ENCODE measurements around the gene CCDC24. TPM values are rescaled to one million over a fixed set of nuclear protein-coding genes. Genes with fewer than 3 reads are reported as not detected.

CCDC24 gene
- total RNA-seq, 3 donors from 2014 or later (not counting 1 experiment from before 2014, with no cell fraction given): 3.8 to 5.2 (median 3.9) TPM

DNA sequence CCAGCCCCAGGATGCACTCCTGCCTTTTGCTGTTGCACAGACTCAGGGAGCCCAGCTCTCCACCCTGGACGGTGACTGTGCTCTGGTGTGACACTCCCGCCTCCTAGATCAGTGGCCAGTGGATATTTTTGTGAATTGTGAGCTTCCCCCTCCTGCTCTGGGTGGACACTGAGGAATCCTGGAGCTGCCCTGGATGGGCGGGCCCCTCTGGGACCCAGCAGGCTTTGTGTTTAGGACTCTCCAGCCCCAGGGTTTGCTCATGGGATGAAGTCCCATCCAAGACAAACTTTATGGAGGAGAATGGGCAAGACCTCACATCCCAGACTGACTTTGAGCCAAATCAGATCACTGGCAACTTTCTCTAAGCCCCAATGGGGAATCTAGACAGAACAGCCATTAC, 23.8 kb downstream of the CCDC24 start:
- H3K27ac ChIP-seq (ENCODE audit: low read length): no peak overlapping the region
- H3K9me3 ChIP-seq (ENCODE audit: control insufficient read depth, insufficient read depth, low read length): no peaks in the 10 kb centered on the region
- WGBS (ENCODE audit: insufficient coverage): 96% methylated on average over 3 of the region's 3 CpGs
- no peak for ATAC-seq
- H3K27ac Mint-ChIP-seq: no peak overlapping the region
- no peaks in the 10 kb centered on the region for H3K27me3 ChIP-seq (ENCODE audit: control insufficient read depth, insufficient read depth, low read length)
- H3K36me3 Mint-ChIP-seq: no peaks in the 10 kb centered on the region
- DNase-seq: no peak
- TF ChIP-seq, protein P1, sequence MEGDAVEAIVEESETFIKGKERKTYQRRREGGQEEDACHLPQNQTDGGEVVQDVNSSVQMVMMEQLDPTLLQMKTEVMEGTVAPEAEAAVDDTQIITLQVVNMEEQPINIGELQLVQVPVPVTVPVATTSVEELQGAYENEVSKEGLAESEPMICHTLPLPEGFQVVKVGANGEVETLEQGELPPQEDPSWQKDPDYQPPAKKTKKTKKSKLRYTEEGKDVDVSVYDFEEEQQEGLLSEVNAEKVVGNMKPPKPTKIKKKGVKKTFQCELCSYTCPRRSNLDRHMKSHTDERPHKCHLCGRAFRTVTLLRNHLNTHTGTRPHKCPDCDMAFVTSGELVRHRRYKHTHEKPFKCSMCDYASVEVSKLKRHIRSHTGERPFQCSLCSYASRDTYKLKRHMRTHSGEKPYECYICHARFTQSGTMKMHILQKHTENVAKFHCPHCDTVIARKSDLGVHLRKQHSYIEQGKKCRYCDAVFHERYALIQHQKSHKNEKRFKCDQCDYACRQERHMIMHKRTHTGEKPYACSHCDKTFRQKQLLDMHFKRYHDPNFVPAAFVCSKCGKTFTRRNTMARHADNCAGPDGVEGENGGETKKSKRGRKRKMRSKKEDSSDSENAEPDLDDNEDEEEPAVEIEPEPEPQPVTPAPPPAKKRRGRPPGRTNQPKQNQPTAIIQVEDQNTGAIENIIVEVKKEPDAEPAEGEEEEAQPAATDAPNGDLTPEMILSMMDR (IDR thresholded peaks at IDR 0.05): no peak
- H3K4me3 ChIP-seq (ENCODE audit: low read length): no peak overlapping the region
- peaks cover 0 to 7% of the 10 kb centered on the region in 2 donors for H3K27me3 Mint-ChIP-seq (ENCODE audit: low read depth in 2 of 2)
- no peaks in the 10 kb centered on the region for H3K4me1 Mint-ChIP-seq
- no peak overlapping the region for H3K4me3 Mint-ChIP-seq
- no peaks in the 10 kb centered on the region for H3K9me3 Mint-ChIP-seq
- intact Hi-C loops (cut with micrococcal nuclease): no loop called here
- no peaks in the 10 kb centered on the region for H3K4me1 ChIP-seq (ENCODE audit: control insufficient read depth, insufficient read depth, low read length)
- H3K36me3 ChIP-seq (ENCODE audit: control insufficient read depth, insufficient read depth, low read length): no peaks in the 10 kb centered on the region

DNA sequence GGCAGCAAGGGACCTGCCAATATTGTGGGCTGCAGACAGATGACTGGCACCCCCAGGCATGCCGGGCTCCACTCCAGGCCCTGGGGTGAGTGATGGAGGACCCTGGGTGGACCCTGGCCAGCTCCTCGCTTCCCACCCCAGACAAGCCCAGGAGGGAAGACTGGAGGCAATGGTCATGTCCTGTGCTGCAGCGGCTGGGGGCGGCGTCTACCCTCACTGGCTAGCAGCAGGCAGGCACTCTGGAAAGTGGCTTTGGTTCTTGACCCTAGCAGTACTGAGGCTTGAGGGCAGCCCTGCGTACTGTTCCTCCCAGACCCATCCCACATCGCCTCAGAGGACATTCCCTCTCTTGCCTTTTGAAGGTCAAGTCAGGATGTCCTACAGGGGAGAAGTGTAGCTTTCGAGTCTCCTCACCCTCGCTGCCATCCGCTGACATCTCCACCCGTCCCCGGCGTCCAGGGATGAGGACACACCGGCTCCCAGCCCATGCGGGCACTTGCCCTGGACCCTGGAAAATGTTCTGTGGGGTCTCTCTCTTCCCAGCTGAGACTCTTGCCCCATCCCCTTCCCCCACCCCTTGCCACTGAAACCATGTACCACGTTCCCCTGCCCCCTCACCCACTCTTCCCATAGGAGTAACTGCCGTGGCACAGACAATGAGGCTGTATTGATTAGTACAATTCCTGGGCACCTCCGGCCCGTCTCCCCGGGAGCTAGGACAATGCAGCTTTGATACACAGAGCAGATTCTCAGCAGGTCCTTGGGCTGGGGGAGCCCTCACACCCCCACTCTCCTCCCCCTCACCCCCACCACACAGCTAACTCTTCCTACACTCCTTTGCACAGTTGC, 24.9 kb downstream of the CCDC24 start:
- Mint-ChIP-seq H3K27ac (no peak overlapping the region), H3K9me3 (no peaks in the 10 kb centered on the region), H3K36me3 (no peaks in the 10 kb centered on the region), H3K4me3 (no peak overlapping the region), H3K4me1 (no peaks in the 10 kb centered on the region), H3K27me3 (ENCODE audit: low read depth in 2 of 2) (peaks cover 0 to 7% of the 10 kb centered on the region in 2 donors)
- WGBS (ENCODE audit: insufficient coverage): 93% methylated on average over 20 of the region's 20 CpGs
- Histone ChIP-seq H3K36me3 (ENCODE audit: control insufficient read depth, insufficient read depth, low read length) (no peaks in the 10 kb centered on the region), H3K4me3 (ENCODE audit: low read length) (no peak overlapping the region), H3K4me1 (ENCODE audit: control insufficient read depth, insufficient read depth, low read length) (no peaks in the 10 kb centered on the region), H3K27me3 (ENCODE audit: control insufficient read depth, insufficient read depth, low read length) (no peaks in the 10 kb centered on the region), H3K9me3 (ENCODE audit: control insufficient read depth, insufficient read depth, low read length) (no peaks in the 10 kb centered on the region), H3K27ac (ENCODE audit: low read length) (no peak overlapping the region)
- ATAC-seq (no peak), DNase-seq (no peak)
- intact Hi-C loops (cut with micrococcal nuclease): no loop called here
- TF ChIP-seq, protein P1 (IDR thresholded peaks at IDR 0.05): no peak

DNA sequence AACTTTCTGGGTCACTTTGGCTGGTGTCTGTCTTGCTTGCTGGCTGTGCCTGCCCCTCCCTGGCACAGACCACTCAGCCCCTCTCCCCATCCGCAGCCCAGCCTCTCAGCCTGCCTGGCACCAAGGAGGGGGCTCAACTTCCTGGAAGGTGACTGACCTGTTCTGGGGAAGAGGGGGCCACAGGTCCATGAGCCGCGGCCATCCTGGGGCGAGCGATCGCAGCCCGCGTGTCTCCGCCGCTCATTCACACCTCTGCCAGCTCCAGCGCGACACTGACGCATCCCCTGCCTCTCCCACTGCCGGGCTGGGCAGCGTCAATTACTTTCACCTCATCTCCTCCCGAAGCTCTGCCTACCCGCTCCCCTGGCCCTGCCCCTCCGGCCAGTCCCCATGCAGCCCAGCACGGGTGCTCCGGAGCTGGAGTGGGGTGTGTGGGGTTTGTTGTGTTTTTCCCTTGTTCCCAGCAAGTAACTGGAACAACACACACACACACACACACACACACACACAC, 25.5 kb downstream of the CCDC24 start:
- intact Hi-C loops (cut with micrococcal nuclease): no loop called here
- Histone ChIP-seq H3K27me3 (ENCODE audit: control insufficient read depth, insufficient read depth, low read length) (no peaks in the 10 kb centered on the region), H3K9me3 (ENCODE audit: control insufficient read depth, insufficient read depth, low read length) (no peaks in the 10 kb centered on the region), H3K27ac (ENCODE audit: low read length) (no peak overlapping the region), H3K4me1 (ENCODE audit: control insufficient read depth, insufficient read depth, low read length) (no peaks in the 10 kb centered on the region), H3K36me3 (ENCODE audit: control insufficient read depth, insufficient read depth, low read length) (no peaks in the 10 kb centered on the region), H3K4me3 (ENCODE audit: low read length) (no peak overlapping the region)
- no peak overlapping the region for H3K4me3 Mint-ChIP-seq
- no peaks in the 10 kb centered on the region for H3K4me1 Mint-ChIP-seq
- no peak for DNase-seq
- TF ChIP-seq, protein P1 (IDR thresholded peaks at IDR 0.05): no peak
- WGBS (ENCODE audit: insufficient coverage): 97% methylated on average over 18 of the region's 20 CpGs
- H3K36me3 Mint-ChIP-seq: no peaks in the 10 kb centered on the region
- no peak overlapping the region for H3K27ac Mint-ChIP-seq
- ATAC-seq: no peak
- H3K27me3 Mint-ChIP-seq (ENCODE audit: low read depth in 2 of 2): peaks cover 0 to 7% of the 10 kb centered on the region in 2 donors
- H3K9me3 Mint-ChIP-seq: no peaks in the 10 kb centered on the region
